ENCODE data around the gene DELE1. TPM values are rescaled to one million over a fixed set of nuclear protein-coding genes. Genes with fewer than 3 reads are reported as not detected.

Gene DELE1
- 68.4 and 81.5 TPM in 2 replicates for total RNA-seq

- H3K36me3 Mint-ChIP-seq (ENCODE audit: low read depth): peaks cover 27% of the 10 kb centered on the region
- peaks cover 32% of the 10 kb centered on the region for H3K4me1 Mint-ChIP-seq (ENCODE audit: low read depth)
- no peaks in the 10 kb centered on the region for H3K27me3 Mint-ChIP-seq (ENCODE audit: insufficient read depth)
- intact Hi-C loops (cut with micrococcal nuclease): loop anchor here (1.0 to 5.0 kb wide), 8 partner anchors 37 to 287 kb away; partner anchors contain the start of genes FCHSD1, HDAC3, RELL2 and RNF14
- H3K27ac Mint-ChIP-seq: peak within 1 kb of the TSS; percentile 96
- H3K9me3 Mint-ChIP-seq: no peaks in the 10 kb centered on the region
- peak within 1 kb of the TSS; percentile 92 for H3K4me3 Mint-ChIP-seq
- peak; percentile 88 for DNase-seq (ENCODE audit: low spot score)
Measured at GRCh38 chr5:141923448-141924313, at the start of gene DELE1. TSS of gene DELE1 (plus strand) at chr5:141923871. CDS start at chr5:141923942, 71 bp downstream.

DNA sequence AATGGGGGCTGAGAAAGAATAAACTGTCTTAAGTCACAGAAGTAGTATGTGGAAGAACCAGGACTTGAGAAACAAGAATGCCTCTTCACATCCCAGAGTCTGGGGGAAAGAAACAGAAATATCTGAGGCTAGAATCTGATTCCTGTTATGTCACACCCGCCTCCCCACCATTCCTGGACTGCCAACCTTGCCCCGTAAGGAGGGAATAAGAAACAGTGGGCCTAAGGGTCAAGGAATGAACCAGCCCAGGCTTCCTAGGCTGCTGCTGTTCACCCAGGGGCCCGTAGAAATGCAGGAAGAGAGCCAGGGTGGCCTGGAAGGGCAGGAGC is 49.8 kb upstream of the DELE1 start:
- no peaks in the 10 kb centered on the region for H3K9me3 Mint-ChIP-seq
- no peak overlapping the region for H3K4me3 Mint-ChIP-seq
- DNase-seq (ENCODE audit: low spot score): no peak
- no peak overlapping the region for H3K27ac Mint-ChIP-seq
- H3K36me3 Mint-ChIP-seq (ENCODE audit: low read depth): no peaks in the 10 kb centered on the region
- intact Hi-C loops (cut with micrococcal nuclease): no loop called here
- H3K27me3 Mint-ChIP-seq (ENCODE audit: insufficient read depth): peaks cover 63% of the 10 kb centered on the region
- peaks cover 15% of the 10 kb centered on the region for H3K4me1 Mint-ChIP-seq (ENCODE audit: low read depth)

DNA sequence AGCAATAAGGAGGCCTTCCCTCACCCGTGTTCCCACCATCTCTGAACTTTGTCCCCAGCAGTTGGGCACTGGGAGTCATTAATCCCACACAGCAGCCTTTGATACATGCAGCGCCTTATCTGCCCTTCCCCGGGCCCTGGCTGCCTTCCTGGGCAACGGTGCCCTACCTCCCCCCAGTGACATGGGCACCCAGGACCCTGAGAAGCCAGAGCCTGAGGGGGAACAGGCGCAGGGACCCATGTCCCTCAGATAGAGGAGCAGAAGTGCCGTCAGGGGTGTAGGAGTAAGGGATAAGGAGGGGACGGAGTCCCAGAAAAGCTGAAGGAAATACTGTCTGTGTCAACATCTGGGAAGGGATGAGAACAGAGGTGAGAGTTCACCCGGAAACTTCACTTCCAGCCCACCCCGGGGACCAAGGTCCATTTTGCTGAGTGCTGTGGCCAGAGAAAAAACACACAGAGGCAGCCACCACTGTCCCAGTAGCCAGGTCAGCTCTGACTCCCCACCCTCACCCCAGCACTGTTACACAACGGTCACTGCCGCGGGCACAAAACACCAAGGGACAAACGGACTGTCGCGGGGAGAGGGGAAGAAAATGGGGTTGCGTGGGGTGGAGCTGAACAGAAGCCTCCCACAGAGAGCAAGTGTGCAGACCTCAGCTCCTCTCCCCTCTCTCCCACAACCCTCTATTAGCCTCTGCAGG is 49.3 kb upstream of the DELE1 start:
- H3K27me3 Mint-ChIP-seq (ENCODE audit: insufficient read depth): peaks cover 67% of the 10 kb centered on the region
- H3K36me3 Mint-ChIP-seq (ENCODE audit: low read depth): no peaks in the 10 kb centered on the region

DNA sequence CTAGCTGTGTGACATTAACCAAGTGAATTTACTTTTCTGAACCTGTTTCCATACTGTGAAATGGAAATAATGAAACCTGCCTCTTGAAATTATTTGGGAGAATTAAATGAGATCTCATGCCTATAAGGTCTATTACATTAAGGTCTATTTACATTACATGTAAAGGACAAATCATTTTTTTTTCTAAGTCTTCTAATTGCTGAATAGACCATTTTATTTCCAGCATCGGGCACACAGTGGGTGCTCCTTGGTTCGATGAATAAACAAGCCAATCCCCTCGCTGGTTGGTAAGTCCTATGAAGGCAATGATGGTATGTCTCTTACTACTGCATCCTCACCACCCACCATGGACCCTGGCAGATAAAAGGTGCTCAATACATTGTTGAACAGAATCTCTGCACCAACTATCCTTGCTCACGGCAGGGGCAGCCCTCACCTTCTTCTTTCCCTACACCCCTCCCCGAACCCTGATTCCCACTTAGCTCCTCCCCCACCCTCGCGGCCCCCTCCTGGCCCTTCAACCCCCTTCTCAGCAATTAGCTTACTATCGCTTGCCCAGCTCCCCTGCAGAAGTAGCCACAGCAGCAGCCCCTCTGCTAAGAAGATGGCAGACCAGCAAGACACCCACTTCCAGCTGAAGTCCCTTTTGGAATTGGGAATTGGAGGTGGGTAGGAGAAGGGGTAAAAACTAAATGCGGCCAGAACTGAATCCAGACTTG is 48.5 kb upstream of the DELE1 start:
- Mint-ChIP-seq H3K36me3 (ENCODE audit: low read depth) (no peaks in the 10 kb centered on the region), H3K9me3 (no peaks in the 10 kb centered on the region), H3K27ac (no peak overlapping the region), H3K4me1 (ENCODE audit: low read depth) (peaks cover 25% of the 10 kb centered on the region), H3K4me3 (no peak overlapping the region), H3K27me3 (ENCODE audit: insufficient read depth) (peaks cover 69% of the 10 kb centered on the region)
- intact Hi-C loops (cut with micrococcal nuclease): loop anchor here (5.0 kb wide), 2 partner anchors 118 to 458 kb away; partner anchors contain the start of gene PCDHGB7
- no peak for DNase-seq (ENCODE audit: low spot score)

More for the DNA sequence above, 49.3 kb upstream of the DELE1 start:
- Mint-ChIP-seq H3K9me3 (no peaks in the 10 kb centered on the region), H3K27ac (no peak overlapping the region), H3K4me3 (no peak overlapping the region), H3K4me1 (ENCODE audit: low read depth) (peaks cover 20% of the 10 kb centered on the region)
- intact Hi-C loops (cut with micrococcal nuclease): no loop called here
- DNase-seq (ENCODE audit: low spot score): no peak

- no peak overlapping the region for H3K27ac Mint-ChIP-seq
- H3K4me1 Mint-ChIP-seq (ENCODE audit: low read depth): peaks cover 25% of the 10 kb centered on the region
- H3K27me3 Mint-ChIP-seq (ENCODE audit: insufficient read depth): peaks cover 73% of the 10 kb centered on the region
- no peaks in the 10 kb centered on the region for H3K36me3 Mint-ChIP-seq (ENCODE audit: low read depth)
- no peak overlapping the region for H3K4me3 Mint-ChIP-seq
- intact Hi-C loops (cut with micrococcal nuclease): loop anchor here (5.0 kb wide), 2 partner anchors 119 to 459 kb away; partner anchors contain the start of gene PCDHGB7
- H3K9me3 Mint-ChIP-seq: no peaks in the 10 kb centered on the region
- DNase-seq (ENCODE audit: low spot score): no peak
Measured at GRCh38 chr5:141875795-141876627, 47.7 kb upstream of the DELE1 start.

DNA sequence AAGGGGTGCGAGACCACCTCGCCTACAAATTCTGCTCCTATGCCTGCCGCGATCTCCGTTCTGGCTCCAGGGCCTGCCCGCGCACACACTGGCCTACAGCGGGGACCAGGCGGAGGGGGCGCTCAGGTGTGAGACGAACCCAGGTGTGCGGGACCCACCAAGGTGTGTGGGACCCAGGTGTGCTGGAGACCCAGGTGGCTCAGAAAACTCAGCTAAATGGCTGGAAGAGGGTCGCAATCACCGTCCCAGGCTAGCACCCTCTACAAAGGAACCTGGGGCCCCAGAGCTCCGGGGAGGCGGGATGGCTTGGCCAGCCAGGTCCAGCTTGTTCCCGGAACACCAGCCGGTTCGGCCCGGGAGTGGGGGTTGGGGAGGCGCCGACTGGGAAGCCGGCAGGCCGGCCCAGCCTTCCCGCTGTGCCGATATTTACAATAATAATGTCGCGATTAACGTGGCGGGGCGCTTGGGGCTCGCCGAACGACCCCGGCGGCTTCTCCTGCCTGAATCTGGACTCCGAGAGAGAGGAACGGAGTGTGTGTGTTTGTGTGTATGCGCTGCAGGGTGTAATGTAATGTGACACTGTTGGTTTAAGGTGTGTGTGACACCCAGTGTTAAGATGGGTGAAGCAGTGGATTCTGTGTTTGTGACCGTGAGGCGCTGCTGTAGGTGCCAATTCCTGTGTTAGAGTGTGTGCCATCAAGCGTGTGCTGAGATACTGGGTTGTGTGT is 46.9 kb upstream of the DELE1 start:
- peak overlapping the region; percentile 62 for H3K4me3 Mint-ChIP-seq
- DNase-seq (ENCODE audit: low spot score): no peak

DNA sequence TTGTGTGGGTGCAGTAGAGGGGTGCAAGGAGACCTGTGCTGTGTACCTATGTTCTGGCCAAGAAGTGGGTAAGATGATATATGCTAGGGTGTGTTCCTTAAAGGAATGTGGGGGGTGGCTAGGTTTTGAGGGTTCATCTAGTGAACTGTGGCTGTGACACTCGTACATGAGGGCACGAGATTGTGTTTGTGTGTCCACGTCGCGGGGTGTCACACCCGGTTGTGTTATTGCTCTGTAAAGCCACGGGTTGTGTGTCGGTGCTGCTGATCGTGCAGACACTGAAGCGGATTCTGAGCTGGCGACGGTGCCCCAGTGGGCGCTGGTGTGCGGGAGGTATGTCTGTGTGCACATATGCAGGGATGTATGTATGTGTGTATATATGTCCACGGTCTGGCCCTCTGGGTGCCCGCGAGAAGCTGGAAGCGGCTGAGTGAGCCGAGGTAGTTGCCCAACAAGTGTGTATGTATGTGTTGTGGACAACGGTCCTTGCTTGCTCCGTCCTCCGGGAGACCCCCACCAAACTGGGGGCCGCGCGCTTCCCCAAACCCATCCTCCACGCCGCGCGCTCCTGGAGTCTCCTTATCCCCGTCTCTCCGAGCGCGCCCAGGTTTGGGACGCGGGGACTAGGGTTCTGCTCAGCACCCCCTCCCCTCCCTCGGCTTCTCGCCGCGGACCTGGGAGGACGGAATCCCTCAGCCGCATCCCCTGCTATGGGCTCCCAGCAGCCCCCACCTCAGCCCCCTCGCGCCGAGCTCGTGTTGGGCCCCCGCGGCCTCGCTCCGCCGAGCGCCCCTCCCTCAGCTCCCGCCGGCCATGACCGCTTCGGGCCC is 46.1 kb upstream of the DELE1 start:
- Mint-ChIP-seq H3K27ac (peak overlapping the region; percentile 30), H3K4me1 (ENCODE audit: low read depth) (peaks cover 25% of the 10 kb centered on the region), H3K9me3 (no peaks in the 10 kb centered on the region), H3K27me3 (ENCODE audit: insufficient read depth) (peaks cover 79% of the 10 kb centered on the region), H3K36me3 (ENCODE audit: low read depth) (no peaks in the 10 kb centered on the region), H3K4me3 (peak overlapping the region; percentile 62)
- DNase-seq (ENCODE audit: low spot score): no peak
- intact Hi-C loops (cut with micrococcal nuclease): loop anchor here (2.0 to 5.0 kb wide), 3 partner anchors 51 to 460 kb away; partner anchors contain the start of gene PCDHGB7

More for the DNA sequence above, 46.9 kb upstream of the DELE1 start:
- Mint-ChIP-seq H3K27ac (peak overlapping the region; percentile 30), H3K4me1 (ENCODE audit: low read depth) (peaks cover 25% of the 10 kb centered on the region), H3K27me3 (ENCODE audit: insufficient read depth) (peaks cover 78% of the 10 kb centered on the region), H3K36me3 (ENCODE audit: low read depth) (no peaks in the 10 kb centered on the region), H3K9me3 (no peaks in the 10 kb centered on the region)
- intact Hi-C loops (cut with micrococcal nuclease): loop anchor here (5.0 kb wide), 2 partner anchors 119 to 459 kb away; partner anchors contain the start of gene PCDHGB7

DNA sequence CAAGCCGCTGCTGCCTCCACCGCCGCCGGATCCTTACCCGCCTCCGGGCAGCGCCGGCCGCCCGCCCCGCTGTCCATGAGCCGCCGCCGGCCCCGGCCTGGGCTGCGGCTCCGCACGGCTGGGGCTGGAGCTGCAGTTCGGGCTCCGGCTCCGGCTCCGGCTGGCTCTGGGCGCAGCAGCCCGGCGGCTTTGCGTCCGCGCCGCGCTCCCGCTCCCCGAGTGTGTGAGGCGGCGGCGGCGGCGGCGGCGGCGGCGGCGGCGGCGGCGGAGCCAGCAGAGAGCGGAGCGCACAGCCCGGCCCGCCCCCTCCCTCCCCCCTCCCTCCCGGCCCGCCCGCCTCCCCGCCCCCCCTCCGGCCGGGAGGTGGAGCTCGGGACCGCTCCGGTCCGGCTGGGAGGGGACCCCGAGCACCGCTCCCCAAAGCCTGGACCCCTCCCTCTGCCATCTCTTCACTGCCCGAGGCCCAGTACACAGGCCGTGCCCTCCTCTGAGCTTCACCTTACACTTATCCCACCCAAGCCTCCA is 45.4 kb upstream of the DELE1 start, which contains the start of gene PCDH1:
Gene PCDH1, minus strand, starts transcription at position 225 of the 525 bp plus-strand sequence. Its CDS starts 148 bp downstream, at position 77.
- peaks cover 78% of the 10 kb centered on the region for H3K27me3 Mint-ChIP-seq (ENCODE audit: insufficient read depth)
- no peaks in the 10 kb centered on the region for H3K36me3 Mint-ChIP-seq (ENCODE audit: low read depth)
- H3K27ac Mint-ChIP-seq: peak within 1 kb of the TSS; percentile 37
- intact Hi-C loops (cut with micrococcal nuclease): loop anchor here (2.0 to 5.0 kb wide), 3 partner anchors 51 to 461 kb away; partner anchors contain the start of gene PCDHGB7
- H3K9me3 Mint-ChIP-seq: no peaks in the 10 kb centered on the region
- DNase-seq (ENCODE audit: low spot score): no peak
- peaks cover 25% of the 10 kb centered on the region for H3K4me1 Mint-ChIP-seq (ENCODE audit: low read depth)
- H3K4me3 Mint-ChIP-seq: peak within 1 kb of the TSS; percentile 76

GRCh38 chr5:141878711-141879425 is 44.8 kb upstream of the DELE1 start:
- Mint-ChIP-seq H3K36me3 (ENCODE audit: low read depth) (no peaks in the 10 kb centered on the region), H3K27me3 (ENCODE audit: insufficient read depth) (peaks cover 80% of the 10 kb centered on the region), H3K9me3 (no peaks in the 10 kb centered on the region), H3K27ac (peak overlapping the region; percentile 37), H3K4me1 (ENCODE audit: low read depth) (peaks cover 25% of the 10 kb centered on the region), H3K4me3 (peak overlapping the region; percentile 76)
- peak; percentile 81 for DNase-seq (ENCODE audit: low spot score)
- intact Hi-C loops (cut with micrococcal nuclease): loop anchor here (1.0 to 5.0 kb wide), 9 partner anchors 30 to 462 kb away; partner anchors contain the start of gene PCDHGB7

GRCh38 chr5:141879426-141879759 is 44.3 kb upstream of the DELE1 start:
- Mint-ChIP-seq H3K4me1 (ENCODE audit: low read depth) (peaks cover 25% of the 10 kb centered on the region), H3K27ac (peak overlapping the region; percentile 76), H3K9me3 (no peaks in the 10 kb centered on the region), H3K4me3 (peak overlapping the region; percentile 76), H3K27me3 (ENCODE audit: insufficient read depth) (peaks cover 80% of the 10 kb centered on the region), H3K36me3 (ENCODE audit: low read depth) (no peaks in the 10 kb centered on the region)
- intact Hi-C loops (cut with micrococcal nuclease): loop anchor here (1.0 to 5.0 kb wide), 9 partner anchors 30 to 462 kb away; partner anchors contain the start of gene PCDHGB7
- DNase-seq (ENCODE audit: low spot score): no peak
